T-helper 17 cell (primary cell): Measurements from ENCODE around the gene FXYD4. TPM values are rescaled to one million over a fixed set of nuclear protein-coding genes. Genes with fewer than 3 reads are reported as not detected.

Source experiments
- ATAC-seq: fragments of 150-1000 bp; cut with Tn5 transposase; 2 replicates; pipeline ENCODE4 v1.10.0; 2021; ENCODE audit warnings: mild to moderate bottlenecking, moderate library complexity
- DNase-seq, 3 donors: peaks; one replicate each; pipeline versions ENCODE4 v3.0.0 to v3.0.0-alpha.2; 2020 to 2021
- H3K9me3 ChIP-seq: one replicate; pipeline ENCODE4 v1.7.0; 2013; ENCODE audit warnings: low read length, mild to moderate bottlenecking; ENCODE audit not compliant: control insufficient read depth, poor library complexity, severe bottlenecking
- H3K27ac Mint-ChIP-seq: one replicate; pipeline ENCODE4 v1.8.0; 2022; ENCODE audit warnings: mild to moderate bottlenecking, moderate library complexity, mixed read lengths
- H3K27me3 Mint-ChIP-seq: one replicate; pipeline ENCODE4 v1.8.0; 2022; ENCODE audit warnings: mixed read lengths
- H3K36me3 Mint-ChIP-seq: one replicate; pipeline ENCODE4 v1.8.0; 2022; ENCODE audit warnings: low read depth, mixed read lengths
- H3K4me1 Mint-ChIP-seq: one replicate; pipeline ENCODE4 v1.8.0; 2022; ENCODE audit warnings: mild to moderate bottlenecking, mixed read lengths
- H3K4me3 Mint-ChIP-seq: one replicate; pipeline ENCODE4 v1.8.0; 2022; ENCODE audit warnings: mild to moderate bottlenecking, moderate library complexity, mixed read lengths
- total RNA-seq, 4 donors: library from RNA in 2 of 4; stranded (reverse) in 2 of 4; gene quantifications; one replicate each; pipeline ENCODE4 v1.2.3 and lab custom pipeline; 2022 to 2026

The FXYD4 gene
- total RNA-seq, 2 donors from 2014 or later, result not detected

DNA sequence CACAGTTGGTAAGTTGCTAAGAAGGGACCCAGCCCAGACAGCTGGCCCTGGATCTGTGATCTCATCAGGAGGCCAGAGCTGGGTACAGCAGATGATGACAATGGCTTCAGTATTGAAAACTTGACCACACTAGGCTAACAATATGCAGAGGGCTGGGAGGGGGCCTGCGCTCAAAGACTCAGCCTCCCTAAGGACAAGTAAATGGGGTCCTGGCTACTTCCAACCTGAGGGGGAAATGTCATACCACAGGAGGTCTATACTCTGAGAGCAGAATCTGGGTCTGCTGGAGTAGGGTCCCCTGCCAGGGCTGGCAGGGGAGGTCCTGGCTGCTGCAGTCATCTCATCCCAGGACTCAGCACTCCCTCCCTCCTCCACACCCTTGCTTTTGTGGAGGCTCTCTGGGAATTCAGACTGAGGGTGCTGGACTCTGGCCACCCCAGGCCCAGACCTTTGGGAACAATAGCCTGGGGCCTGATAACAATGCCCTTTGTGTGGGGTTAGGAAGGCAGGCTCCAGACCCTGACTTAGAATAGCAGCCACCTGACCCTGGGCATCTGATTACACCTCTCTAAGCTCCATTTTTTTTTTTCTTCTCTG is 1.4 kb downstream of the FXYD4 start:
- Mint-ChIP-seq H3K36me3 (no peaks in the 10 kb centered on the region), H3K27ac (peak overlapping the region; percentile 9), H3K4me1 (peaks cover 12% of the 10 kb centered on the region), H3K27me3 (no peaks in the 10 kb centered on the region), H3K4me3 (no peak overlapping the region)
- no peaks in the 10 kb centered on the region for H3K9me3 ChIP-seq
- DNase-seq (no peak), ATAC-seq (no peak)

DNA sequence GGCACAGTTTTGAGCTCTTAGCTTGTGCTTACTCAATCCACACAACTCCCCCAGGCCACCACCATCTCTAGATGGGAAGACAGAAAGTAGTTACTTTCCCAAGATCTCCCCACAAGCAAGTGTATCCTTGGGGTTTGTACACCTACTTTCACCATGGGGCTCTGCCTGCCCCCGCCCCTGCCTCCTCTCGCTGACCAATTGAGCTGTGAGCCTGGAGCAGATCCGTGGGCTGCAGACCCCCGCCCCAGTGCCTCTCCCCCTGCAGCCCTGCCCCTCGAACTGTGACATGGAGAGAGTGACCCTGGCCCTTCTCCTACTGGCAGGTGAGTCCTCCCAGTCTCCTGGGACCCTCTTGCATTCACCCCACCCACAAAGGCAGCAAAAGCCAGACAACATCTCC is 2.0 kb downstream of the FXYD4 start:
- H3K27ac Mint-ChIP-seq, result peak overlapping the region; percentile 9
- no peaks in the 10 kb centered on the region for H3K27me3 Mint-ChIP-seq
- ATAC-seq (no peak), DNase-seq (no peak)
- no peaks in the 10 kb centered on the region for H3K36me3 Mint-ChIP-seq
- H3K4me1 Mint-ChIP-seq, result peaks cover 12% of the 10 kb centered on the region
- no peak overlapping the region for H3K4me3 Mint-ChIP-seq
- no peaks in the 10 kb centered on the region for H3K9me3 ChIP-seq

DNA sequence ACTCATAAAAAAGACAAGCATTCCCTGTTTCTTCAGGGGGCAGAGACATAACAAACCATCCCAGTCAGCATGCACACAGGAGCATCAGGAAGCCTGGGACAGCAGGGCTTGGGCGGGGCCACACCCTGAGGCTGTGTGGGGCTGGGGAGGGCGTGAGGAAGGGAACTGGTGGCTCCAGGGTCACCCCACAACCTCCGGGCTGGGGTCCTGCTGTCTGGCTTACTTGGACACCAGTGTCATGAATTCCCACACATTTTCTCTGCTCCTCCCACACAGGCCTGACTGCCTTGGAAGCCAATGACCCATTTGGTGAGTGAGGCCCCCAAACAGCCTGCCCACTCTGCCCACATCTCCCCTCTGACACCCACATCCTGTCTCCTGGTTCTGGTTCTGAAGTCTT is 2.8 kb downstream of the FXYD4 start:
- H3K9me3 ChIP-seq, result no peaks in the 10 kb centered on the region
- Mint-ChIP-seq H3K4me3 (no peak overlapping the region), H3K36me3 (no peaks in the 10 kb centered on the region), H3K27ac (no peak overlapping the region), H3K27me3 (no peaks in the 10 kb centered on the region), H3K4me1 (peaks cover 12% of the 10 kb centered on the region)
- no peak for DNase-seq
- ATAC-seq, result no peak

DNA sequence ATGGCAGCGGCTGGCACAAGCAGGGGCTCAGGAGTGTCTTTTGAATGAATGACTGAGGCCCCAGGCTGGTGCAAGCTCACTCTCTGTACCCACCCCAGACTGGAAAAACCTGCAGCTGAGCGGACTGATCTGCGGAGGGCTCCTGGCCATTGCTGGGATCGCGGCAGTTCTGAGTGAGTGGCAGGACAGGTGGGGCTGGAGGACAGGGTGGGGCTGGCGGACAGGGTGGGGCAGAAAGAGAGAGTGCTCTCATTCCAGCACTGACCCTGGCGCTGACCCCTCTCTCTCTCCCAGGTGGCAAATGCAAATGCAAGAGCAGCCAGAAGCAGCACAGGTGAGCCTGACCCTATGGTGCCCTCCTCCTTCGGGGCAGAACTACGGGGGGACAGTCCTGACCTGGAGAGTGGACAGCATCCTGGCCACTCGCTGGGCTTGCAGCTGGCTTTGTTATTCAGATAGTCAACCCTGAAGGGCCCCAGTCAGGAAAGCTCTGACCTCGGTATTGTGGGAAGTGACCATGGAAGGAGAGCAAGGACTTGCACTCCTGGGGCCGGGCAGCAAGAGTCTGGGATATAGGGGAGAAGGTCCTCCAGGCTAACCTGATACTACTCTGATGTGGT is 4.1 kb downstream of the FXYD4 start:
- no peaks in the 10 kb centered on the region for H3K9me3 ChIP-seq
- Mint-ChIP-seq H3K27me3 (no peaks in the 10 kb centered on the region), H3K4me1 (peaks cover 12% of the 10 kb centered on the region), H3K27ac (no peak overlapping the region), H3K36me3 (no peaks in the 10 kb centered on the region), H3K4me3 (no peak overlapping the region)
- no peak for DNase-seq
- ATAC-seq, result no peak

DNA sequence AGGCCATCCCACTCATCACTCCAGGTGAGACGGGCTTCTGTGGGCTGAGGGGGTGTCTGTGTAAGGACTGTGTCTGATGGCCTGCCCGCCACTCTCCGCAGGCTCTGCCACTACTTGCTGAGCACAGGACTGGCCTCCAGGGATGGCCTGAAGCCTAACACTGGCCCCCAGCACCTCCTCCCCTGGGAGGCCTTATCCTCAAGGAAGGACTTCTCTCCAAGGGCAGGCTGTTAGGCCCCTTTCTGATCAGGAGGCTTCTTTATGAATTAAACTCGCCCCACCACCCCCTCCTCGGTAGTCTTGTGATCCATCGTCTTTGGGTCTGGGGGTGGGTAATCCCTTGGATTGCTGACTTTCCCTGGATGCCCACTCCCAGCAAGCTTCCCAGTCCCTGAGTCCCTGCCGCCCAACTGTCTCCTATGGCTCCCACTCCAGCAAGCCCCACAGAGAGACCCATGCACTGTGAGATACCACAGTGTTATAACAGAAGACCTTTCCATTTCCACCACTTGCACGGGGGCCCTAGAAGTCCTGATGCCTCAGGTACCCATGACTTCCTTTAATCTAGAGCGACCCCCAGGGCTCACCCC is 4.7 kb downstream of the FXYD4 start:
- no peaks in the 10 kb centered on the region for H3K36me3 Mint-ChIP-seq
- no peak overlapping the region for H3K27ac Mint-ChIP-seq
- H3K27me3 Mint-ChIP-seq, result no peaks in the 10 kb centered on the region
- H3K9me3 ChIP-seq, result no peaks in the 10 kb centered on the region
- DNase-seq (no peak), ATAC-seq (no peak)
- peaks cover 12% of the 10 kb centered on the region for H3K4me1 Mint-ChIP-seq
- no peak overlapping the region for H3K4me3 Mint-ChIP-seq

DNA sequence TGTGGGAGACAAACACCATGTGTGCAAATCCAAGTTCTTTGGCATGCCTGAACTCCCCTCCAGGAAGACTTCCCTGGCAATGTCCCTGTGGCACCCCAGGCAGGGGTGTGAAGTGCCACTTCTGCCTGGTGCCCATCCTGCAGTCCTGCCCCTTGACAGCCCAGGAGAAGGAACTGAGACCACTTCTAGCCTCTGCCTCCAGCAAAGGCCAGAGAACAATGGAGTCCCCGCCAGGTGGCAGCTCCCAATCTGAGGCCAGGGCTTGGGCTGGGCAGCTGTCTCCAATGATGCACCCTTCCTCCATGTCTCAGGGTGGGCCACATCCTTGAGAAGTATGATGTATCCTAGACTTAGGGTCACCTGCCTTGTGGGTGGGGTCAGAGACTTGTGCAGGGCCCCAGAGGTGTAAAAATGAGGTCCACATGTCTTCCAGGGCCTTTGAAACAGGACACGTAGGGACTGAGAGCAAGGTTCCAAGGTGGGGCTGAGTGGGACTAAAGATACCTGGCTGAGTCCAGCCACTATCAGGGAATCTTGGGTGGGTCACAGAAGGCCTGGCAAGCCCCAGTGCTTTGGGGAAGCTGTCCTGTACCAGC is 5.5 kb downstream of the FXYD4 start:
- Mint-ChIP-seq H3K4me3 (no peak overlapping the region), H3K36me3 (no peaks in the 10 kb centered on the region), H3K27me3 (no peaks in the 10 kb centered on the region), H3K27ac (peak overlapping the region; percentile 32), H3K4me1 (peaks cover 12% of the 10 kb centered on the region)
- H3K9me3 ChIP-seq, result no peaks in the 10 kb centered on the region
- DNase-seq (no peak), ATAC-seq (no peak)

DNA sequence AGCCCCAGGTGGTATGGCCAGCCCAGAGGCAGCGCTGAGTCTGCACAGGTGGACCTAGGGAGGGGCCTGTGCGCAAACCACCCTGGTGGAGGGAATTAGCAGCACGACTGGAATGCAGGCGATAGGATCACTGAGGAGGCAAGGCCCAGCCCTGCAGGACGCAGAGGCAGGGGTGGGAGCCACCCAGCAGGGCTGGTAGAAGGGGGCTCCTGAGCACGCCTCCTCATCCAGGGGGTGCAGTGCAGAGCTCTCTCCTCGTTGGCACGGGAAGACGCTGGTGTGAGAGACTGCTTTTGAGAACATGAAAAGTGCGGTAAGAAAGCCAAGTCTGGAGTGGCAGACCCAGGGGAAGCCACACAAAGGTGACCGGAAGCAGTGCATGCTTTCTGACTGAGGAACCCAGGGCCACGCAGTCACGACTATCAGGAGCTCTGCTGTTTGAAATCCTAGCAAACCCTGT is 6.0 kb downstream of the FXYD4 start:
- DNase-seq (no peak), ATAC-seq (no peak)
- no peak overlapping the region for H3K4me3 Mint-ChIP-seq
- no peaks in the 10 kb centered on the region for H3K9me3 ChIP-seq
- peaks cover 12% of the 10 kb centered on the region for H3K4me1 Mint-ChIP-seq
- H3K27ac Mint-ChIP-seq, result peak overlapping the region; percentile 32
- H3K36me3 Mint-ChIP-seq, result no peaks in the 10 kb centered on the region
- no peaks in the 10 kb centered on the region for H3K27me3 Mint-ChIP-seq

DNA sequence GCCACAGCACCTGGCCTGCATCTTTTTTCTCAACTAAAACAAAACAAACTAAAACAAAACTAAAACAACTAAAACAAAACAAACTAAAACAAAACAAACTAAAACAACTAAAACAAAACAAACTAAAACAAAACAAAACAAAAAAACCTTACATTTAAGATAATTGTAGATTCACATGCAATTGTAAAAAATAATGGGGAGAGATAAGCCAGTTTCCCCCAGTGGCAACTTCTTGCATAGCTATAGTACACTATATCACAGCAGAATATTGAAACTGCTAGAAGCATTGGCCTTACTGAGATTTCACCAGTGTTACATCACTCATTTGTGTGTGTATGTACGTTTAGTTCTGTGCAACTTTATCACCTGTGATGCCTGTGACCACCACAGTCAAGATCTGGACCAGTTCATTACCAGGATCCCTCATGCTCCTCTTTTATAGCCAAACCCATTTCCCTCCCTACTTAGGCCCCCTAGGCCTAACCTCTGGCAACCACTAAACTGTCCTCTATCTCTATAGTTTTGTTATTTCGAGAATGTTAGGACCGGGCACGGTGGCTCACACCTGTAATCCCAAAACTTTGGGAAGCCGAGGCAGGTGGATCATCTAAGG is 9.3 kb downstream of the FXYD4 start:
- no peak overlapping the region for H3K4me3 Mint-ChIP-seq
- ATAC-seq (peak; percentile 47), DNase-seq (no peak)
- H3K36me3 Mint-ChIP-seq, result no peaks in the 10 kb centered on the region
- no peaks in the 10 kb centered on the region for H3K27me3 Mint-ChIP-seq
- no peaks in the 10 kb centered on the region for H3K9me3 ChIP-seq
- H3K27ac Mint-ChIP-seq, result no peak overlapping the region
- peaks cover 11% of the 10 kb centered on the region for H3K4me1 Mint-ChIP-seq

DNA sequence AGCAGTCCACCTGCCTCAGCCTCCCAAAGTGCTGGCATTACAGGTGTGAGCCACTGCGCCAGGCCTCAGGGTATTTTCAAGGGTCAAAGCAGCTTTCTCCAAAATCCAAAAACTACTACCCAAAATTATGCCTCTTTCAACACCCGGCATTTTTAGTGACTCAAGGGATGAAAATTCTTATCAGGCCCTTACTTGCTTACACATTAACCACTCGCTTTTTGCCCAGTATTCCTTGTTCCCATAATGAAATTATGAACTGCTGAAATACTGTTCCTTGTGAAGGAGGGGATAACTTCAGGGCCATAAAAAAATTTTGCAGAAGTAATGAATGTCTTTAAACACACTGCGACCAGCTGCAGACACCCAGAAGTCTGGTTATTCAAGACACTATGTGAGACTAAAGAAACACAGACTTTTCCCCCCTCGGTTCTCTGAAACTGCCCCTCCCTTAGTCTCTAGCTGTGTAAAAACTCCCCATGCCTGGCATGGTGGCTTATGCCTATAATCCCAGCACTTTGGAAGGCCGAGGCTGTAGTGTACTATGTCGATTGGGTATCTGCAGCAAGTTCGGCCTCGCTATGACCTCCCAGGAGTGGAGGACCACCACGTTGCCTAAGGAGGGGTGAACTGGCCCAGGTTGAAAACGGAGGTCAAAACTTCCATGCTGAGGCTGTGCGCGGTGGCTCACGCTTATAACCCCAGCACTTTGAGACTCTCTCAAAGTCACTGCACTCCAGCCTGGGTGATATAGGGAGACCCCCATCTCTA is 12.0 kb downstream of the FXYD4 start:
- no peaks in the 10 kb centered on the region for H3K9me3 ChIP-seq
- Mint-ChIP-seq H3K27me3 (no peaks in the 10 kb centered on the region), H3K36me3 (peaks cover 6% of the 10 kb centered on the region), H3K4me1 (peaks cover 28% of the 10 kb centered on the region), H3K27ac (peak overlapping the region; percentile 86), H3K4me3 (no peak overlapping the region)
- DNase-seq (no peak), ATAC-seq (peak; percentile 17)

DNA sequence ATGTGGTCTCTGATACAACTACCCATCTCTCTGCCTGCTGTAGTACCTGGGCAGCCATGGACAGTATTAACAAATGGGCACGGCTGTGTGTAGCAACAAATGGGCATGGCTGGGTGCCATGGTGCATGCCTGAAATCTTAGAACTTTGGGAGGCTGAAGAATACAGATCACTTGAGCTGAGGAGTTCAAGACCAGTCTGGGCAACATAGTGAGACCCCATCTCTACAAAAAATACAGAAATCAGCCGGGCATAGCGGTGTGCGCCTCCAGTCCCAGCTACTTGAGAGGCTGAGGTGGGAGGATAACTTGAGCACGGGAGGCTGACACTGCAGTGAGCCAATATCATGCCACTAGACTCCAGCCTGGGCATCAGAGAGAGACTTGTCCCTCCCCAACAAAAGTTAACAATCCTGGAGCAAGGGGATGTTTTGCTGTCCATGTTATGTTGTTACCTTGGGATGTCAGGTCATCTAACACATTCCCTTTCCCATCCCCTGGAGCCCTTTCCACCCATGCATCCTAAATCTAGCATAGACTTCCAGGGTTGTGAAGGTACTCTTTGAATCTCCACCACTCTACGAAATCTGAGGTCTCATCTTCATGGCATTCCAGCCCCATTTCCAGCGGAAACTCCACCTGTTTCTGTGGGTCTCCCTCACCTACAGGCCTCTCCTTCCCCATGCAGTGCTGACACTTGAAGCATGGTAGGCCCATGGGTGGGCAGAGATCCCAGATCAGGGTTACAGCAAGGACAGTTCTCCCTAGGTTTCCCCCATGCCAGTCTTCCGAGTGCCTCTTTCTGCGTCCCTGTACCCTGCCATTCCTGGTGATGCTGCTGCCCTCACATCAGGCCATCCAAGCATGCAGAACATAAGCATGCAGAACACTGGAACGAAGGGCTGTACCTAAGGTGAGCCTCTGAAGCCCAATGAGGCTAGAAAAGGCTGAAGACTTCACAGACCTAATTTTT is 13.1 kb downstream of the FXYD4 start:
- H3K36me3 Mint-ChIP-seq, result peaks cover 11% of the 10 kb centered on the region
- peak overlapping the region; percentile 86 for H3K27ac Mint-ChIP-seq
- peaks cover 36% of the 10 kb centered on the region for H3K4me1 Mint-ChIP-seq
- H3K27me3 Mint-ChIP-seq, result no peaks in the 10 kb centered on the region
- ATAC-seq (peak; percentile 17), DNase-seq (no peak)
- H3K9me3 ChIP-seq, result no peaks in the 10 kb centered on the region
- H3K4me3 Mint-ChIP-seq, result peak overlapping the region; percentile 33

DNA sequence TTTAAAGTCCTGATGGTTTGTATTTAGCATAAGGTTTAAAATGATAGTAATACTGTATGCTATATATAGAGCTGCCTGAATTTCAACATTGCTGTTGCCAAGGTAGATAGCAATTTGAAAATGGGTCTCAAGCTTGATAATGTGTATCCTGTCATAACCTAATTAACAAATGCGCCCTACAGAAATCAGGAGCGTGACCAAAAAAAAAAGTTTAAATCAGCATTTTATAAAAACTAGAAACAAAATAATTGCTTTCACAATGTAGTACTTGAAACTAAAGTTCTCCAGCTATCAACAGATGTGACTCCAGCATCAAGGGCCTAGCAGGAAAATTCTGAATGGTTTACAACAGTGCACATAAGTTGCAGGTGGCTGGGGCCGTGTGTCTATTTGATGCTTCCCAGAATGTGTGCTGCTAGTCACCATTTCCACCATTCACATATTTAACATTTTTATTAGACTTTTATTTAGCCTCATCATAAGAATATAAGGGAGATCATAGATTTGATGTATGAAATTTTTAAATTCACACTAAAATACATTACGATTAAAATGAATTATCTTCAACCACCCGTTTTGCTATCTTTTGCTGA is 14.1 kb downstream of the FXYD4 start:
- no peak overlapping the region for H3K4me3 Mint-ChIP-seq
- ATAC-seq, result no peak
- no peaks in the 10 kb centered on the region for H3K9me3 ChIP-seq
- H3K27ac Mint-ChIP-seq, result peak overlapping the region; percentile 86
- no peaks in the 10 kb centered on the region for H3K27me3 Mint-ChIP-seq
- DNase-seq, result no peak
- peaks cover 16% of the 10 kb centered on the region for H3K36me3 Mint-ChIP-seq
- H3K4me1 Mint-ChIP-seq, result peaks cover 43% of the 10 kb centered on the region

DNA sequence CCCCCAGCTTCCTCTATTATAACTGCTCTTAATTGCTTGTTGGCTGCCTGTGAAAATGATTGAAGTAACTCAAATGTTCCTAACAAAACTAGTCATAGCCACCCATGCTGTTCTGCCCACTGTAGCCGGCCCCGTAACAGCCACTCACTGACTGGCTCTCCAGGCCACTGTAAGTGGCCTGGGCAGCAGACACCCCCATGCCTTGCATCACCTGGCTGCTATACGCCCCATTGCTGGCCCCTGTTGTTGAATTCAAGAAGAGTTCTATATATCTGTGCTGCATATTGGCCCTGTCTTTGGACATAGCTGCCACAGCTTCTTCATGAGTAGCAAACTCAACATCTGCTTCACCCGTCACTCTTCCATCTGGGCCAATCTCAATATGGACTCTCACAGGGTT is 15.1 kb downstream of the FXYD4 start:
- peak overlapping the region; percentile 31 for H3K4me3 Mint-ChIP-seq
- peak overlapping the region; percentile 99 for H3K27ac Mint-ChIP-seq
- ATAC-seq, result no peak
- peaks cover 48% of the 10 kb centered on the region for H3K4me1 Mint-ChIP-seq
- no peaks in the 10 kb centered on the region for H3K27me3 Mint-ChIP-seq
- H3K36me3 Mint-ChIP-seq, result peaks cover 18% of the 10 kb centered on the region
- no peak for DNase-seq
- H3K9me3 ChIP-seq, result no peaks in the 10 kb centered on the region
